CD4-positive, alpha-beta T cell (primary cell): ENCODE measurements around the gene SFXN3. TPM values are rescaled to one million over a fixed set of nuclear protein-coding genes. Genes with fewer than 3 reads are reported as not detected.

ENCODE experiments used
- ATAC-seq: fragments of 200-7000 bp; cut with Tn5 transposase; one replicate; pipeline ENCODE4 v1.10.0; 2022; ENCODE audit warnings: mild to moderate bottlenecking; ENCODE audit not compliant: poor library complexity
- CTCF ChIA-PET: fragments of 350-600 bp; sonication (Branson Sonifier 250); formaldehyde crosslinking; loops from one replicate; lab custom pipeline; 2021; ENCODE audit warnings: antibody characterized with exemption, inconsistent platforms; lab: Charles Lee
- POLR2A ChIA-PET: fragments of 350-600 bp; sonication (Branson Sonifier 250); formaldehyde crosslinking; loops from one replicate; lab custom pipeline; 2021; ENCODE audit warnings: antibody characterized with exemption, inconsistent platforms; lab: Charles Lee
- DNase-seq, 14 experiments: peaks; one replicate each; pipeline ENCODE4 v3.0.0-alpha.2; 2013 to 2020; ENCODE audit warnings: mixed read lengths in 2 of 14
- H3K27ac ChIP-seq, 2 donors: one replicate each; pipeline versions ENCODE4 v1.5.1 to v1.7.0; 2013; ENCODE audit warnings: low read length in 2 of 2, low read depth in 1 of 2, mild to moderate bottlenecking in 1 of 2
- H3K27me3 ChIP-seq, 2 experiments: 1 replicate in 1 of 2; 2 replicates in 1 of 2; pipeline versions ENCODE4 v1.6.1 to v1.7.0; 2013; ENCODE audit warnings: low read length in 2 of 2, control low read depth in 1 of 2, mild to moderate bottlenecking in 1 of 2, moderate library complexity in 1 of 2; ENCODE audit not compliant: insufficient read depth in 2 of 2, control insufficient read depth in 1 of 2
- H3K36me3 ChIP-seq: one replicate; pipeline ENCODE4 v1.6.1; 2013; ENCODE audit warnings: low read length, control low read depth; ENCODE audit not compliant: insufficient read depth
- H3K4me1 ChIP-seq: one replicate; pipeline ENCODE4 v1.6.1; 2013; ENCODE audit warnings: low read length, control low read depth; ENCODE audit not compliant: insufficient read depth
- H3K4me3 ChIP-seq: one replicate; pipeline ENCODE4 v1.5.1; 2013; ENCODE audit warnings: mild to moderate bottlenecking, low read length, moderate library complexity
- H3K9me3 ChIP-seq, 2 experiments: 1 replicate in 1 of 2; 2 replicates in 1 of 2; pipeline versions ENCODE4 v1.6.1 to v1.7.0; 2013; ENCODE audit warnings: low read length in 2 of 2, mild to moderate bottlenecking in 2 of 2, control low read depth in 1 of 2, moderate library complexity in 1 of 2; ENCODE audit not compliant: control insufficient read depth in 1 of 2, insufficient read depth in 1 of 2
- H3K27ac Mint-ChIP-seq: one replicate; pipeline ENCODE4 v1.8.0; 2020; ENCODE audit warnings: mixed read lengths
- H3K27me3 Mint-ChIP-seq: one replicate; pipeline ENCODE4 v1.8.0; 2021; ENCODE audit warnings: mixed read lengths
- H3K36me3 Mint-ChIP-seq: one replicate; pipeline ENCODE4 v1.8.0; 2021; ENCODE audit warnings: low read depth, mixed read lengths
- H3K4me1 Mint-ChIP-seq: one replicate; pipeline ENCODE4 v1.8.0; 2021; ENCODE audit warnings: low read depth, mixed read lengths
- H3K4me3 Mint-ChIP-seq: one replicate; pipeline ENCODE4 v1.8.0; 2020; ENCODE audit warnings: mild to moderate bottlenecking, mixed read lengths
- H3K9me3 Mint-ChIP-seq: one replicate; pipeline ENCODE4 v1.8.0; 2020; ENCODE audit warnings: mixed read lengths
- CTCF ChIP-seq: fragments of 200-600 bp; IDR thresholded peaks from one replicate; pipeline ENCODE4 v1.8.0; 2022; ENCODE audit warnings: antibody characterized with exemption, mild to moderate bottlenecking
- intact Hi-C, 2 experiments: fragments of 100-400 bp; cut with DNase I in 1 of 2; cut with micrococcal nuclease in 1 of 2; formaldehyde crosslinking; loops; one replicate each; pipeline versions ENCODE4 v1.15.1 to v1.9.0; 2023 to 2025; cut with DNase I, micrococcal nuclease
- total RNA-seq, 174 experiments: library from RNA in 2 of 174; stranded (reverse) in 2 of 174; gene quantifications; one replicate each; pipeline ENCODE4 v1.2.3 and lab custom pipeline; 2021 to 2026

SFXN3 gene
- total RNA-seq, 2 experiments from 2014 or later: 43.2 to 48.3 TPM

DNA sequence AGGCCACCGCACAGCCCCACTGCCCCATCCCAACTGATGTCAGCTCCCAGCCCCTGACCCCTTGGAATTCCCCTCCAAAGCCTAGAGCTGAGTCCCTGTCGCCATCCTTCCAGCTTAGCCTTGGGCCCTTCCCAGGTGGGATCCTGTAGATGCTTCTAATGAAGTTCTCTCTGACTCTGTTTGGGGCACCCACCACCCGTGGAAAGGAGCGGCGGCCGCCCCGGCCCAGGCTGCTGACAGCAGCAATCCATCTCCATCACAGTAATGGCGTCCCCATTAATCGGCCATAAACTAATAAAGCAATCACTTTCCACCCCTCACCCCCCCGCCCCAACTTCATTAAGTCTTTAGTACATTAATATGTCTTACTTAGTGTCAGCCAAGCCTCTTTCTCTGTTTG, 56.3 kb downstream of the SFXN3 start:
- H3K4me1 ChIP-seq: no peaks in the 10 kb centered on the region
- no peak for TF ChIP-seq CTCF
- CTCF ChIA-PET: no interaction called here
- H3K36me3 Mint-ChIP-seq: no peaks in the 10 kb centered on the region
- no peaks in the 10 kb centered on the region for H3K9me3 ChIP-seq
- ATAC-seq (no peak), DNase-seq (no peak)
- peaks cover 89% of the 10 kb centered on the region for H3K27me3 Mint-ChIP-seq
- H3K27me3 ChIP-seq: peaks cover 42 to 51% of the 10 kb centered on the region in 2 experiments
- no peaks in the 10 kb centered on the region for H3K4me1 Mint-ChIP-seq
- no peaks in the 10 kb centered on the region for H3K9me3 Mint-ChIP-seq
- POLR2A ChIA-PET: interaction anchor here (0.5 kb wide), 1 partner anchor 380 kb away, joined by 3 read pairs; no protein-coding TSS in a partner anchor
- no peaks in the 10 kb centered on the region for H3K36me3 ChIP-seq
- H3K27ac Mint-ChIP-seq: no peak overlapping the region
- H3K4me3 Mint-ChIP-seq: no peak overlapping the region
- intact Hi-C loops: no loop called here
- H3K4me3 ChIP-seq: no peak overlapping the region
- no peak overlapping the region for H3K27ac ChIP-seq

DNA sequence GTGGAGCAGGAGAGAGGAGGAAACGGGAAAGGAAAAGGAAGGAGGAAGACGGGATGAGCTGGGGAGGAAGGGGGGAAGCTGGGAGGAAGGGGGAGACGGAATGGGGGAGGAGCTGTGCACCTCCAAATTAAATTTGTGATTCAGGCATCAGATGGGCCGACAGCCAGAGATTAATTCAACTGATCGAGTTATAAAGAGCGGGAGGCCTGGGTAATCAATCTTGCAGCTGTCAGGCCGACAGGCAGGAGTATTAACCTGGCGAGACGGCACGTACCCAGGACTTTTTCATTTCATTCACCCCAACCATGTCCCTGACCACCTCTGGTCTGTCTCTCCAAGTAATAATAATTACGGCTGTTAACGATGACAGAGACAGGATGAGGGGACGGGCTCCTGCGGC, 56.9 kb downstream of the SFXN3 start:
- Histone ChIP-seq H3K4me3 (no peak overlapping the region), H3K27ac (no peak overlapping the region), H3K9me3 (peaks cover 0 to under 1% of the 10 kb centered on the region in 2 experiments), H3K27me3 (peaks cover 41 to 45% of the 10 kb centered on the region in 2 experiments), H3K4me1 (no peaks in the 10 kb centered on the region), H3K36me3 (no peaks in the 10 kb centered on the region)
- no peaks in the 10 kb centered on the region for H3K9me3 Mint-ChIP-seq
- no peak overlapping the region for H3K4me3 Mint-ChIP-seq
- intact Hi-C loops: no loop called here
- CTCF ChIA-PET: interaction anchor here (1.1 kb wide), 1 partner anchor 54 kb away, joined by 4 read pairs; no protein-coding TSS in a partner anchor
- POLR2A ChIA-PET: no interaction called here
- H3K27ac Mint-ChIP-seq: no peak overlapping the region
- TF ChIP-seq CTCF: no peak
- ATAC-seq (no peak), DNase-seq (no peak)
- H3K4me1 Mint-ChIP-seq: no peaks in the 10 kb centered on the region
- H3K27me3 Mint-ChIP-seq: peaks cover 89% of the 10 kb centered on the region
- no peaks in the 10 kb centered on the region for H3K36me3 Mint-ChIP-seq

DNA sequence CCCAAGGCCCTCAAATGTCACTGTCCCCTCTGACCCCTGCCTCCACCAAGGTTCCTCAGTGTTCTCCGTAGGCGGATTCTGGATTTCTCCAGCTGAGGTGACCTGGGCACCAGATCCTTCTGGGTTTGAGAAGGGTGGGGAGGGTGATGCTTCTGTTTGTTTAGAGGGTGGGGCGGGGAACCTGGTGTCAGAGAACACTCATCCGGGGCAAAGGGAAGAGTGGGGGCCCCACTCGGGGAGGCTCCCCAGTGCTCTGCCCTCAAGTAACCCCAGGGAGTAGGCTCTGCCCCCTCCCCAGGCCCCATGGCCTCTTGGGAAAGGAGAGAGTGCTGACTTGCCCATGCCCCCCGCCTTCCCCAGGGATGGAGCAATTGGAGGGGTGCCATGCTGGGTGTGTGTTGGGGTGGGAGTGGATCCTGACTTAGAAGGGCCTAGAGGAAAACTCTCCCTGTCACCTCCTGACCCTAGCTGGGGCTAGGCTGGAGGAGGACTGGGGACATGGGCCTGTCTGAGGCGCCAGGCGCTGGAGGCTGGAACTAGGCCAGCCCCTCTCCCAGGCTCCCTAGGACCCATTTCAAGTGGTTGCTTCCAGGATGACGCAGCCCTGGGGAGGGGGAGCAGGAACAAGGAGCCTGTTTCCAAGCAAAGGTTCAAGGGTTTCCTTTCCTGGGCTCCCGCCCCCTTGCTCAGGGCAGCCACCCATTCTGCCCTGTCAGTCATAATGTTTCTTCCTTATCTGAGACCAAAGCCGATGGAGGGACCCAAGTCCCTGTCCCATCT, 58.7 kb downstream of the SFXN3 start:
- Mint-ChIP-seq H3K4me3 (no peak overlapping the region), H3K9me3 (no peaks in the 10 kb centered on the region), H3K36me3 (no peaks in the 10 kb centered on the region), H3K27ac (no peak overlapping the region), H3K4me1 (no peaks in the 10 kb centered on the region), H3K27me3 (peaks cover 90% of the 10 kb centered on the region)
- ChIA-PET CTCF (no interaction called here), POLR2A (no interaction called here)
- peaks cover 0 to 8% of the 10 kb centered on the region in 2 experiments for H3K9me3 ChIP-seq
- no peak for DNase-seq
- no peaks in the 10 kb centered on the region for H3K36me3 ChIP-seq
- H3K27me3 ChIP-seq: peaks cover 41% of the 10 kb centered on the region in 2 experiments
- TF ChIP-seq CTCF: no peak
- H3K4me1 ChIP-seq: no peaks in the 10 kb centered on the region
- no peak overlapping the region for H3K4me3 ChIP-seq
- no peak for ATAC-seq
- no peak overlapping the region for H3K27ac ChIP-seq
- intact Hi-C loops: no loop called here
